NCI-H1436 treated with DMSO at 0.1 percent for 48 hours (cell line): ENCODE results near the gene CSGALNACT2.
"Not testable (repeated sequence)": the region's sequence is repeated elsewhere in the genome, so short reads cannot be mapped to it uniquely, and the experiment has no call there.

Source experiments
- DNase-seq: peaks from one replicate; lab custom pipeline; 2025; lab: John Stamatoyannopoulos, UW

The CSGALNACT2 gene

DNA sequence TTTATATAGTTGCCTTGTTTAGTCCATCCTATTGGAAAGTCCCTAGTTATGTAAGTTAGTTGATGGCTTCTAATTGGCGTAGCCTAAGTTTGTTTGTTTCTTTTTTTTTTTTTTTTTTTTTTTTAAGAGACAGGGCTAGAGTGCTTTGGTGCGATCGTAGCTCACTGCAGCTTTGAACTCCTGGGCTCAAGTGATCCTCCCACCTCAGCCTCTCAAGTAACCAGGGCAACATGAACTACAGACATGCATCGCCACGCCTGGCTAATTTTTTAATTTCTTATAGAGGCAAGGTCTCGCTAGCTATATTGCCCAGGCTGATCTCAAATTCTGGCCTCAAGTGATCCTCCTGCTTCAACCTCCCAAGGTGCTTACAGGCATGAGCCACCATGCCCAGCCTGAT is 7.1 kb downstream of the CSGALNACT2 start:
- DNase-seq, result no peak

DNA sequence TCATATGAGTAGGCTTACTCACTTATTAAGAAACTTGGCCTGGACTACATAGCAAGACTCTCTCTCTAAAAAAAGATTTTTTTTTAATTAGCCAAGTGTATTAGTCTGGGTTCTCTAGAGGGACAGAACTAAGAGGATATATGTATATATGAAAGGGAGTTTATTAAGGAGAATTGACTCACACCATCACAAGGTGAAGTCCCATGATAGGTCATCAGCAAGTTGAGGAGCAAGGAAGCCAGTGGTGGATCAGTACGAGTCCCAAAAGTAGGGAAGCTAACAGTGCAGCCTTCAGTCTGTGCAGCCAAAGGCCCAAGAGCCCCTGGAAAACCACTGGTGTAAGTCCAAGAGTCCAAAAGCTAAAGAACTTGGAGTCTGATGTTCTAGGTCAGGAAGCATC is 7.7 kb downstream of the CSGALNACT2 start:
- not testable (repeated sequence) for DNase-seq

DNA sequence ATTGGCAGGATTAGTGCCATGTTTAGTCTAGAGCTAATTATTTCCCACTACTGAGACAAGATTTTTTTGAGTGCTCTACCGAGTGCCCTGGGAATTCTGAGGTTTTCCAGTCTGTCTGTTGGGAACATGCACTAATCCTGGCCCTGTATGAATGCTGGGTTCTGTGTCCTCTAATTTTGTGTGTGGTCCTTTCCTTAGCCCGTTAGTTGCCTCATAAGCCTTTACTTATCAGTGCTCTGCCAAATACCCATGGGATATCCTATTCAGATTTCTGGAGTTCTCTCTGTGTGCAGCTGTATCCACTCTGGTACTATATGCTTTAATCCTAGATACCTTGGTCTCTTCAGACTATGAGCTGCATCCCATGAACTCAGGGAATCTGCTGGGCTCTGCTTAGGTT is 13.1 kb downstream of the CSGALNACT2 start:
- DNase-seq, result no peak

DNA sequence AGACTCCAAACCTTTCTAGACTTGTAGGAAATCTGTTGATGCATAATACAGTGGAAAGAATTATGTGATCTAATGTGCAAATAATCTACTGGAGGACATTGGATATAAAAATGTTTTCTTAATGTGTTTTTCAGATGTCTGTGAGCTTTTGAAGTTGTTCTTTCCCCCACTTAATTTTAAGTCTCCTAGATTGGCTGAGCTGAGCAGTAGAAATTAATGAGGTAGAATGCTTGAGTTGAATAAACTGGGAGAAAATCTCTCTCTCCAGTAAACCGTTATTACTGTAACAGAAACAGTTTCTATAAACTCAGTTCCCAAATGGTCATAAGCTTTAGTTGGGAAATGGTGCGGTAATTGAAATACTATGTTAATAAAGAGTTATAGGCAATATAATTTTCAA is 15.7 kb downstream of the CSGALNACT2 start:
- DNase-seq, result no peak

- DNase-seq, result no peak
These were observed 17.0 kb downstream of the CSGALNACT2 start for GRCh38 chr10:43155221-43155620.

DNA sequence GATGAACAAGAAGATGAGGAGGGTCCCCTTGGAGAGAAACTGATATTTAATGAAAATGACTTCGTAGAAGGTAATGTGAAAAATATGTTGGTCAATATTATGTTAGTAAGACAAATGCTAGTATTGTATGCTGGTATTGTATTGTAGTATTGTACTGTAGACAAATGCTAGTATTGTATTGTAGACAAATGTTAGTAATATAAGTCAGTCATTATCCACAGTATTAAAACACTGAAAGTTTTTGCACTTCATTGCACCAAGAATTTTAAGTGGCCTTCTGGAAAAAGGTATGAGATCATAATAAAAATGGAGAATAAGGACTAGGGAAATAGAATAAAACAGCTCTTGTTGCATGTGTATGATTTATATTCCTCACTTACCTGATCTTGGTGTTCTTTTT is 17.5 kb downstream of the CSGALNACT2 start:
- DNase-seq, result no peak

- no peak for DNase-seq
These were observed 18.5 kb downstream of the CSGALNACT2 start for GRCh38 chr10:43156590-43157341.

DNA sequence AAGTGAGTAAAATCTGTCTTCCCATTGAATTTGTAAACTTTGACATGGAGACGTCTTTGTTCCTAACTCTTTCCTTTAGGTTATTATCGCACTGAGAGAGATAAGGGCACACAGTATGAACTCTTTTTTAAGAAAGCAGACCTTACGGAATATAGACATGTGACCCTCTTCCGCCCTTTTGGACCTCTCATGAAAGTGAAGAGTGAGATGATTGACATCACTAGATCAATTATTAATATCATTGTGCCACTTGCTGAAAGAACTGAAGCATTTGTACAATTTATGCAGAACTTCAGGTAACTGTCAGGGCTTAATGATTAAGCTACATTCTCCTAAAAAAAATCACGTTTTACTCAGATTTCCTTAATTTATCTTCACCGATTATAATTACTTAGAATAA is 20.4 kb downstream of the CSGALNACT2 start:
- no peak for DNase-seq

- no peak for DNase-seq
These were observed 22.0 kb downstream of the CSGALNACT2 start for GRCh38 chr10:43160046-43160920.

DNA sequence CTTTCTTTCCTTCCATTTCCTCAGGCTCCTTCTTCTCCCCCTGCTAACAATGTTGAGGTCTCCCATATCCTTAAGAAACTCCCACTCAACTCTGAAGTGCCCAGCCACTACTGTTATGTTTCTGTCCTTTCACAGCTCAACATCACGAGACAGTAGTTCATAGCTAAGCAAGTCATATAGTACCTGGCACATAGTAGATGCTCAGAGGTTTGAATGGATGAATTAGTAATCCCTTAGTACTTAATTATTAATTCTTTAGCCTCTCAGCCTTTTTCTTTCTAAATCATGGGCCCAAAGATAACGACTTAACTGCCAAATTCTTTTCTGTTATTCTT is 22.6 kb downstream of the CSGALNACT2 start:
- no peak for DNase-seq

GRCh38 chr10:43162604-43163003 is 24.4 kb downstream of the CSGALNACT2 start:
- DNase-seq, result no peak

GRCh38 chr10:43166207-43166879 is 28.1 kb downstream of the CSGALNACT2 start:
- no peak for DNase-seq

DNA sequence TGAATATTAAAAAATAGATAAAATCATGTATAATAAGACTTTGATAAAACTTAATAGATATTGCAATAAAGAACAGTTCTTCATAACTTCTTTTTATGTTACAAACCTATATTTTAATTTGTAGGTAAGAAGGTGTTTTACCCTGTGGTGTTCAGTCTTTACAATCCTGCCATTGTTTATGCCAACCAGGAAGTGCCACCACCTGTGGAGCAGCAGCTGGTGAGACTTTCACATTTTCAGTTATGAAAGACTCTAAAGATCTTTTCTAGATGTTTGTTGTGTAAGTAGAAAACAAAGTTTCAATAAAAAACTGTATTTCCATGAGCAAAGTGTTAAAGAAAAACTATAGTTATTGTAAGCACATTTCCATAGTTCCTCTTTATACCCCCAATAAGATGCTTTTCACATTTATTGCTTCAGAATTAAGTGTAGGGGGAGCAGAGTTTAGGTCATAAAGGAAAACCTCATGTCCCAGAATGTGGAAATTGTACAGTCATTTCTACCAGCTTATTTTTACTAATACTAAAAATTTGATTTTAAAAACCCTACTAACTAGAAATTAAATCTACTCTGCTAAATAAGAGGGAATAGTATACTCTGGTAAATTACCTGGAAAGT is 28.7 kb downstream of the CSGALNACT2 start:
- DNase-seq, result no peak

DNA sequence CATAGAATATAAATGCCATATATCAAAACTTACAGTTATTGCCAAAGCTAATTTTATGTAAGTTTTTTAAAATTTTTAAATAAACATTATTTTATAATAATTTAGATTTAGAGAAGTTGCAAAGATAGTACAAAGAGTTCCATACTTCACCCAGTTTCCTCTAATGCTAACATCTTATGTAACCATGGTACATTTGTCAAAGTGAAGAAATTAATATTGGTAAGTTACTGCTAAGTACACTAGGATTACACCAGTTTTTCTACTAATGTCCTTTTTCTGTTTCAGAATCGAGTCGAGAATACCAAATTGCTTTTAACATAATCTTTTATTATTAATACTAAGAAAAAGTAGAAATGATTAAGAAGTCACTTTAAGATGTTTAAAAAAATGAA is 29.2 kb downstream of the CSGALNACT2 start:
- DNase-seq, result no peak

DNA sequence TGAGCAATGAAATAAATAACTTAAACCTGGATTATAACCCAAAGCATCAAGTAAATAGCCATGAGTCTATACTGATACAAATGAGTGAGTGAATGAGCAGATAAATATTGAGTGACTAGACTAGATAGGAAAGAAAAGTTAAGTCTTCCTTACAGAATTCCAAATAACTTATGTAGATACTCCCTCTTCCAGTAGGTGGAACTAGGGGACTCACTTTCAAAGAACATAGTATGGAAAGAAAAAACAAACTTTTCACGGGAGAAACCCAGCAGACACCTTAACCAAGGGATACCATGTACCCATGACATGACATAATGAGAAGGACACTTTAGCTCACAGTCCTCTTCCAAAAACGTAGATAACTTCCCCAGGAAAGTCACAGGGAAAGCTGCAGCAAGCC is 32.2 kb downstream of the CSGALNACT2 start:
- DNase-seq, result no peak

- no peak for DNase-seq
These were observed 34.4 kb downstream of the CSGALNACT2 start for GRCh38 chr10:43172645-43173044.

DNA sequence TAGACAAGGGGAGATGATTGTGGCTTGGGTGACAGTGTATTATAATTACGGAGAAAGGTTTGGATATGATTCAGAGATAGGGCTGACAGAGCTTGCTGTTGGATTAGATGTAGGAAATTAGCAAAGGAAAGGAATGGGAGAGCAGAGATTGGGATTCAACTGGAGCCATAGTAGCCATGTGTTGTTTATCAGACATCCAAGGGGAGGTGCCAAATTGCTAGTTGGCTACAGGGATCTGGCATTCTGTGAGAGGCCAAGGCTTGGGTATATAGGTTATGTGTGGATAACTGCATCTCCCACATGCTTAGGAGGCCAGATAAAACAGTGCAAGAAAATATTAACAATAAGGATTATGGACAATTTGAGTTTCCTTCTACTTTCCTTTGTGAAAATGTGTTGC is 34.9 kb downstream of the CSGALNACT2 start:
- DNase-seq, result no peak

DNA sequence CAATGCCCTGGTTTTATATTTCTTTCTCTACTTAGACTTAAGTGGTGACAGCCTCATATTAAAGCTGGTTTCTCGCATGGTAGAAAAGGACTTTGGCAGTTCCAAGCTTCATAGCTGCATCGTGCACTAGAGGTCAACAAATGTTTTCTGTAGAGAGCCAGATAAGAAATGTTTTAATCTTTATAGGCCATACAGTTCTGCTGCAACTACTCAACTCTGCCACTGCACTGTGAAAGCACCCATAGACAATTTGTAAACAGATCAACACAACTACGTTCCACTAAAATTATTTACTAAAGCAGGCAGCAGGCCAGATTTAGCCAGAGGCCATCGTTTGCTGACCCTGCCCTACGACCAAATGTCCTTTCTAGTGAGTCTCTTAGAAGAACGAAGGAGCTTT is 36.7 kb downstream of the CSGALNACT2 start:
- no peak for DNase-seq

GRCh38 chr10:43176271-43176670 is 38.0 kb downstream of the CSGALNACT2 start:
- DNase-seq, result no peak

- no peak for DNase-seq
These were observed 39.4 kb downstream of the CSGALNACT2 start for GRCh38 chr10:43177595-43177994.

GRCh38 chr10:43181146-43181545 is 42.9 kb downstream of the CSGALNACT2 start:
- no peak for DNase-seq

GRCh38 chr10:43183764-43184163 is 45.5 kb downstream of the CSGALNACT2 start:
- DNase-seq, result not testable (repeated sequence)
